GM12878 (cell line): Measurements from ENCODE around the gene SHISA7.

Experiments
- CTCF ChIP-seq, 3 experiments: IDR thresholded peaks in 2 of 3; conservative IDR thresholded peaks in 1 of 3; 2 replicates each; pipeline ENCODE4 v1.5.1; 2011; ENCODE audit warnings: low read depth in 3 of 3, low read length in 3 of 3, mild to moderate bottlenecking in 3 of 3, control low read depth in 2 of 3, moderate library complexity in 2 of 3, inconsistent platforms in 1 of 3, mixed read lengths in 1 of 3; ENCODE audit not compliant: control insufficient read depth in 2 of 3, insufficient read depth in 1 of 3; ENCODE audit errors: extremely low read depth in 1 of 3
- E4F1 ChIP-seq: fragments of 450-650 bp; IDR thresholded peaks from 2 replicates; pipeline ENCODE4 v1.6.1; 2018; ENCODE audit warnings: borderline replicate concordance, mild to moderate bottlenecking; ENCODE audit not compliant: partially characterized antibody
- POLR2A ChIP-seq: IDR thresholded peaks from 2 replicates; pipeline ENCODE4 v1.6.1; 2011; ENCODE audit warnings: low read depth, mild to moderate bottlenecking, low read length
- RAD21 ChIP-seq: IDR thresholded peaks from 2 replicates; pipeline ENCODE4 v1.6.1; 2011; ENCODE audit warnings: mild to moderate bottlenecking, low read depth, low read length, moderate library complexity; ENCODE audit not compliant: insufficient read depth
- REST ChIP-seq: IDR thresholded peaks from 2 replicates; pipeline ENCODE4 v1.6.1; 2012; ENCODE audit warnings: mild to moderate bottlenecking, low read depth, low read length
- TCF7 ChIP-seq: IDR thresholded peaks from 2 replicates; pipeline ENCODE4 v1.6.1; 2014; ENCODE audit warnings: antibody characterized with exemption, borderline replicate concordance

GRCh38 chr19:55435020-55435419, 8.1 kb downstream of the SHISA7 start:
- TF ChIP-seq CTCF (IDR thresholded peaks at IDR 0.05 in 2 of 3, conservative IDR thresholded peaks at IDR 0.05 in 1 of 3; ENCODE audit: control insufficient read depth in 2 of 3, extremely low read depth in 1 of 3, insufficient read depth in 1 of 3, low read depth in 3 of 3, low read length in 3 of 3), result no peak
- TF ChIP-seq TCF7, result no peak
- TF ChIP-seq REST, result no peak
- TF ChIP-seq RAD21, result no peak
- TF ChIP-seq E4F1, result no peak
- no peak for TF ChIP-seq POLR2A
